Heart left ventricle (tissue), 16 donors: Measurements from ENCODE around the gene NPR1. TPM values are rescaled to one million over a fixed set of nuclear protein-coding genes. Genes with fewer than 3 reads are reported as not detected.
"Not testable (repeated sequence)": the region's sequence is repeated elsewhere in the genome, so short reads cannot be mapped to it uniquely, and the experiment has no call there.

Experiments used
- ATAC-seq, 4 donors: fragments of 200-7000 bp; cut with Tn5 transposase; one replicate each; pipeline ENCODE4 v1.9.1; 2020 to 2022; ENCODE audit warnings: moderate library complexity in 4 of 4, mild to moderate bottlenecking in 3 of 4, moderate number of reproducible peaks in 1 of 4
- DNase-seq, 5 donors: peaks; one replicate each; pipeline ENCODE4 v3.0.0-alpha.2; 2020
- H3K27ac ChIP-seq, 12 donors: fragments of 200-600 bp; sonication (generic) in 4 of 12; one replicate each; pipeline versions ENCODE4 v1.5.0 to v1.8.0; 2016 to 2022; ENCODE audit warnings: mild to moderate bottlenecking in 2 of 12
- H3K27me3 ChIP-seq, 9 donors: fragments of 200-600 bp; sonication (generic) in 2 of 9; one replicate each; pipeline versions ENCODE4 v1.5.1 to v1.8.0; 2016 to 2022; ENCODE audit warnings: mild to moderate bottlenecking in 3 of 9
- H3K36me3 ChIP-seq, 9 donors: fragments of 200-600 bp; sonication (generic) in 2 of 9; one replicate each; pipeline versions ENCODE4 v1.5.0 to v1.8.0; 2018 to 2022; ENCODE audit warnings: mild to moderate bottlenecking in 2 of 9
- H3K4me1 ChIP-seq, 12 donors: fragments of 200-600 bp; sonication (generic) in 4 of 12; one replicate each; pipeline versions ENCODE4 v1.5.0 to v1.8.0; 2016 to 2022; ENCODE audit warnings: mild to moderate bottlenecking in 3 of 12
- H3K4me3 ChIP-seq, 12 donors: fragments of 200-600 bp; sonication (generic) in 4 of 12; one replicate each; pipeline versions ENCODE4 v1.5.0 to v1.8.0; 2017 to 2022; ENCODE audit warnings: mild to moderate bottlenecking in 9 of 12, moderate library complexity in 4 of 12
- H3K9me3 ChIP-seq, 12 donors: fragments of 200-600 bp; sonication (generic) in 4 of 12; one replicate each; pipeline versions ENCODE4 v1.5.0 to v1.8.0; 2016 to 2022; ENCODE audit warnings: mild to moderate bottlenecking in 1 of 12
- CTCF ChIP-seq, 12 donors: fragments of 200-600 bp; sonication (generic) in 4 of 12; IDR thresholded peaks; one replicate each; pipeline versions ENCODE4 v1.5.0 to v1.8.0; 2018 to 2022; ENCODE audit warnings: antibody characterized with exemption in 12 of 12, mild to moderate bottlenecking in 5 of 12
- POLR2A ChIP-seq, 2 donors: fragments of 450-650 bp; IDR thresholded peaks; one replicate each; pipeline ENCODE4 v1.6.1; 2017; ENCODE audit warnings: antibody characterized with exemption in 2 of 2, mild to moderate bottlenecking in 2 of 2, moderate library complexity in 2 of 2
- WGBS, 4 donors: extraction: QIAGEN DNeasy Blood & Tissue Kit in 2 of 4; methylation state at CpG; one replicate each; pipeline versions ENCODE4 v1.1.5 to v1.1.7; 2013 to 2018; 5-methylcytosine and 5-hydroxymethylcytosine counted together
- intact Hi-C, 10 donors: fragments of 100-400 bp; cut with DNase I; formaldehyde crosslinking; loops; one replicate each; pipeline versions ENCODE4 v1.11.1 to v1.14.2; 2022
- polyA plus RNA-seq, 2 donors: library from polyadenylated mRNA; stranded (reverse); fragments of 200-250 nt; gene quantifications; one replicate each; pipeline ENCODE4 v1.2.3, GENCODE V29; 2013
- total RNA-seq, 9 donors: library from RNA; depleted of rRNA in 2 of 9; stranded (reverse); fragments of >200 nt in 2 of 9; fragmentation: NEBNext Ultra II Directional in 3 of 9; extraction: Animal tissue kit (Norgen Biotek cat#: 25700) in 3 of 9; gene quantifications; one replicate each; pipeline versions ENCODE4 v1.1.0 to v1.2.4, GENCODE V29; 2016 to 2023
- donor health status: ischemic (EF 13 %, LVEDD 7.1; RV severe dilation, severe dysfunction).
- donor health status: healthy with polysubstance abuse.
- donor health status: DM: no; HTN: yes; CAD: no.
- donor health status: DM: no; HTN: no; CAD: no.
- donor health status: ischemic (EF 25% LVEDD 6.9; RV normal size, moderate dysfunction).
- donor health status: ischemic (EF 25% LVEDD 5.7; RV mildly dilated, moderate dysfunction).
- donor health status: healthy.
- donor health status: DM: yes; HTN: yes; CAD: no.
- donor health status: ischemic (EF 35%, LVEDD 5.7; RV mildly dilated, moderate dysfunction).
- donor health status: nonischemic (EF 11% LVEDD 7.7; RV severe dilation, severe dysfunction).
- donor health status: DM: yes; HTN: yes; CAD: no.
- donor health status: PGD.
- donor health status: ischemic (EF 29% LVEDD 5.4; RV normal size, mild dysfunction).
- donor health status: nonischemic (EF 23%, LVEDD 6.1; RV moderate dilation, normal function).

Gene NPR1
- total and polyA plus RNA-seq, 11 donors, result 7.1 to 26.9 (median 12.2) TPM

GRCh38 chr1:153661111-153661708 lies 17.3 kb upstream of the NPR1 start:
- intact Hi-C loops, result loop anchor here in 3 of 10 donors (5.0 to 10.0 kb wide), 2 partner anchors 86 to 89 kb away; no protein-coding TSS in a partner anchor
- DNase-seq, result peak in 1 of 5 donors; percentile 4
- WGBS, 4 donors, result 57 to 68% (median 66%) methylated on average over 9 of the region's 9 CpGs
- no peak overlapping the region for H3K4me3 ChIP-seq
- ATAC-seq, result no peak
- no peaks in the 10 kb centered on the region for H3K9me3 ChIP-seq
- H3K27ac ChIP-seq, result no peak overlapping the region
- H3K4me1 ChIP-seq, result peaks cover 0 to 18% (median 12%) of the 10 kb centered on the region in 12 donors
- peaks cover 0 to 67% (median 60%) of the 10 kb centered on the region in 9 donors for H3K36me3 ChIP-seq
- TF ChIP-seq POLR2A (IDR thresholded peaks at IDR 0.05) (no peak), CTCF (IDR thresholded peaks at IDR 0.05) (no peak)
- no peaks in the 10 kb centered on the region for H3K27me3 ChIP-seq

- 50 to 62% (median 53%) methylated on average over 2 of the region's 2 CpGs for WGBS, 4 donors
- ATAC-seq, result no peak
- no peak for TF ChIP-seq POLR2A (IDR thresholded peaks at IDR 0.05)
- no peak for TF ChIP-seq CTCF (IDR thresholded peaks at IDR 0.05)
- no peak overlapping the region for H3K27ac ChIP-seq
- H3K4me3 ChIP-seq, result no peak overlapping the region
- H3K27me3 ChIP-seq, result no peaks in the 10 kb centered on the region
- H3K4me1 ChIP-seq, result peaks cover 0 to 18% (median 12%) of the 10 kb centered on the region in 12 donors
- H3K36me3 ChIP-seq, result peaks cover 0 to 78% (median 71%) of the 10 kb centered on the region in 9 donors
- no peaks in the 10 kb centered on the region for H3K9me3 ChIP-seq
- intact Hi-C loops, result loop anchor here in 3 of 10 donors (5.0 to 10.0 kb wide), 2 partner anchors 87 to 90 kb away; no protein-coding TSS in a partner anchor
- no peak for DNase-seq
Observed at GRCh38 chr1:153662269-153662668, 16.2 kb upstream of the NPR1 start.

- ATAC-seq, result no peak
- H3K4me1 ChIP-seq, result peaks cover 0 to 16% (median 10%) of the 10 kb centered on the region in 12 donors
- intact Hi-C loops, result loop anchor here in 3 of 10 donors (5.0 to 10.0 kb wide), 2 partner anchors 88 to 91 kb away; no protein-coding TSS in a partner anchor
- no peak for TF ChIP-seq POLR2A (IDR thresholded peaks at IDR 0.05)
- TF ChIP-seq CTCF (IDR thresholded peaks at IDR 0.05), result no peak
- peaks cover under 1 to 87% (median 80%) of the 10 kb centered on the region in 9 donors for H3K36me3 ChIP-seq
- no peak overlapping the region for H3K4me3 ChIP-seq
- H3K27me3 ChIP-seq, result no peaks in the 10 kb centered on the region
- H3K9me3 ChIP-seq, result no peaks in the 10 kb centered on the region
- peak in 1 of 5 donors; percentile 9 for DNase-seq
- no peak overlapping the region for H3K27ac ChIP-seq
- 81 to 91% (median 87%) methylated on average over 5 of the region's 5 CpGs for WGBS, 4 donors
Observed at GRCh38 chr1:153663211-153663610, 15.3 kb upstream of the NPR1 start.

- no peaks in the 10 kb centered on the region for H3K27me3 ChIP-seq
- intact Hi-C loops, result loop anchor here in 3 of 10 donors (5.0 to 10.0 kb wide), 2 partner anchors 35 to 93 kb away; partner anchors contain the start of gene CHTOP (in 1 of the 3)
- 84 to 93% (median 90%) methylated on average over 4 of the region's 4 CpGs for WGBS, 4 donors
- ATAC-seq (no peak), DNase-seq (no peak)
- no peaks in the 10 kb centered on the region for H3K9me3 ChIP-seq
- no peak for TF ChIP-seq CTCF (IDR thresholded peaks at IDR 0.05)
- TF ChIP-seq POLR2A (IDR thresholded peaks at IDR 0.05), result no peak
- no peak overlapping the region for H3K4me3 ChIP-seq
- H3K4me1 ChIP-seq, result peaks cover 6 to 26% (median 14%) of the 10 kb centered on the region in 12 donors
- H3K36me3 ChIP-seq, result peaks cover 5 to 74% (median 70%) of the 10 kb centered on the region in 9 donors
- H3K27ac ChIP-seq, result no peak overlapping the region
Observed at GRCh38 chr1:153667439-153667838, 11.0 kb upstream of the NPR1 start.

- H3K9me3 ChIP-seq, ATAC-seq, DNase-seq, H3K4me3 ChIP-seq, H3K27me3 ChIP-seq, H3K27ac ChIP-seq: not testable (repeated sequence)
- Histone ChIP-seq H3K4me1 (peaks cover 6 to 26% (median 14%) of the 10 kb centered on the region in 12 donors), H3K36me3 (peaks cover 5 to 61% (median 58%) of the 10 kb centered on the region in 9 donors)
- intact Hi-C loops, result loop anchor here in 3 of 10 donors (5.0 to 10.0 kb wide), 2 partner anchors 36 to 94 kb away; partner anchors contain the start of gene CHTOP (in 1 of the 3)
- WGBS, 4 donors, result 95 to 97% (median 96%) methylated on average over 8 of the region's 8 CpGs
Observed at GRCh38 chr1:153668672-153669071, 9.8 kb upstream of the NPR1 start.
